Activated CD4-positive, CD25-positive, alpha-beta regulatory T cell (primary cell): Measurements from ENCODE around the gene SLC49A3.
"Not testable (repeated sequence)": the region's sequence is repeated elsewhere in the genome, so short reads cannot be mapped to it uniquely, and the experiment has no call there.

Experiments
- DNase-seq, 4 experiments: peaks; one replicate each; lab custom pipeline; 2025; lab: John Stamatoyannopoulos, UW

The SLC49A3 gene

DNA sequence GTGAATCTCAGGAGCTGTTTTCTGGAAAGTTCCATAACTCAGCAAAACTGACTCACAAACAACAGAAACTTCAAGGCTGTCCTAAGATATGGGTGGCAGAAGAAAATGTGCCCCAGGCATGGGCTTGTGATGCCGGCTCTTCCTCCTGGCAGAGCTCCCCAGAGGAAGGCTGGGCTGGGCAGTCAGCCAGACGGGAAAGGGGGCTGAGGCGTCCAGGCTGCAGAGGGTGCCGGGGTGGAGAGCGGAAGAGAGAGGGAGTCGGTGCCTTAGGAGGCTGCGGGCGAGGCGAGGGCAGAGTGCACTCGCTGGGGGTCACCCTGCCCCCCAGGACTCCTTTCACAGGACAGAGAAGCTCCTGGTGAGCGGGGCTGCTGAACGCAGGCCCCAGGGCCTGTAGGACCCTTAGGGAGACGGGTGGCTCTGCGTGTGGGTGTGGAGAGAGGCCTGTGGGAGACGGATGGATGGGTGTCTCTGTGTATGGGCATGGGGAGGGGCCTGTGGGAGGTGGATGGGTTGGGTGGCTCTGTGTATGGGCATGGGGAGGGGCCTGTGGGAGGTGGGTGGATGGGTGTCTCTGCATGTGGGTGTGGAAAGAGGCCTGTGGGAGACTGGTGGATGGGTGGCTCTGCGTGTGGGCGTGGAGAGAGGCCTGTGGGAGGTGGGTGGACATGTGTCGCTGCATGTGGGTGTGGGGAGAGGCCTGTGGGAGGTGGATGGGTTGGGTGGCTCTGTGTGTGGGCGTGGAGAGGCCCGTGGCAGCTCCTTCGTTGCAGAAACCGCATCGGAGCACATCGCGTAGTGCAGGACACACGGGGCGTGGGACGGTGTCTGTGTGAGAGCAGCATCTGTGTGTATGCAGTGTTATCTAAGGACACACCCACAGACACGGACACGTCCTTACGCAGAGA is 32.6 kb upstream of the SLC49A3 start:
- no peak for DNase-seq

DNA sequence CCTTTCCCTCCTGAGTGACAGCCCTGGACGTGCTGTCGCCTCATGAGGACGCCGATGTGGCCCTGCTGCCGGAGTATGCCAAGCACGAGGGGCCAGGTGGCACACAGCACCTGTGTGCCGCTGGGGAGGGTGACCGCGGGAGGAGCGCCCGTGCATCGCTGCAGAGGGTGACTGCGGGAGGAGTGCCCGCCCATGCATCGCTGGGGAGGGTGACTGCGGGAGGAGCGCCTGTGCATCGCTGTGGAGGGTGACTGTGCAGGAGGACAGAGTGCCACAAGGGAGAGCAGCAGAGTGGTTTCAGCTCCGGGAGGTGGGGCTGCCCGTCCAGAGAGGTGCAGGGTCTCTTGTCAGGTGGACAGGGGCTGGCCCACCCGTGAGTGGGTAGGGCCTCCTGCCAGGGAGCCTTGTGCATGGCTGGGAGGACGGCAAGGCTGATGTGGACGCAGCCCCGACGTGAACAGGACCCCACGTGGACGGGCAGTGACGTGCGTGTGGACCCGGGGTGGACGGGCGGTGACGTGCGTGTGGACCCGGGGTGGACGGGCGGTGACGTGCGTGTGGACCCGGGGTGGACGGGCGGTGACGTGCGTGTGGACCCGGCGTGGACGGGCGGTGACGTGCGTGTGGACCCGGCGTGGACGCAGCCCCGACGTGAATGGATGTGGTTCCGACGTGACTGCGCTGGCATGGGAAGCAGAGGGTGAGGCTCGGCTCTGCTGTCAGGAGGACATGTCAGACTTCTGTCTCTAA is 31.3 kb upstream of the SLC49A3 start:
- DNase-seq, result no peak

DNA sequence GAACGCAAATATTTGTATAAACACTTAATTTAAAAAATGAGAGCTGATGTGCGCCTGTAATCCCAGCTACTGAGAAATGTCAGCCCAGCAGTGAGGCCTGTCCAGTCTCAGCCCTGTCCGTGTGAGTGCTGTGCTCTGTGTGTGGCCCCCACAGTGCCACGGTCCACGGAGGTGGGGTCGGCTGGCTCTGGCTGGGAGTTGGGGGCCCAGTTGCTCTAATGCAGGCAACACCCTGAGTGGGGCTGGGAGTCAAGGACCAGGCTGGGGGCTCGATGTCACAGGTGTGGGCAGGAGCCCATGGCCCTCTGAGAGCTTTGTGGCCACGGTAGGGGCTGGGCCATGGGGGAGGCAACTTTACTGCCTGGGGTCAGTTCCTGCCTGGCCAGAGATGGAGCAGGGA is 29.5 kb upstream of the SLC49A3 start:
- no peak for DNase-seq

DNA sequence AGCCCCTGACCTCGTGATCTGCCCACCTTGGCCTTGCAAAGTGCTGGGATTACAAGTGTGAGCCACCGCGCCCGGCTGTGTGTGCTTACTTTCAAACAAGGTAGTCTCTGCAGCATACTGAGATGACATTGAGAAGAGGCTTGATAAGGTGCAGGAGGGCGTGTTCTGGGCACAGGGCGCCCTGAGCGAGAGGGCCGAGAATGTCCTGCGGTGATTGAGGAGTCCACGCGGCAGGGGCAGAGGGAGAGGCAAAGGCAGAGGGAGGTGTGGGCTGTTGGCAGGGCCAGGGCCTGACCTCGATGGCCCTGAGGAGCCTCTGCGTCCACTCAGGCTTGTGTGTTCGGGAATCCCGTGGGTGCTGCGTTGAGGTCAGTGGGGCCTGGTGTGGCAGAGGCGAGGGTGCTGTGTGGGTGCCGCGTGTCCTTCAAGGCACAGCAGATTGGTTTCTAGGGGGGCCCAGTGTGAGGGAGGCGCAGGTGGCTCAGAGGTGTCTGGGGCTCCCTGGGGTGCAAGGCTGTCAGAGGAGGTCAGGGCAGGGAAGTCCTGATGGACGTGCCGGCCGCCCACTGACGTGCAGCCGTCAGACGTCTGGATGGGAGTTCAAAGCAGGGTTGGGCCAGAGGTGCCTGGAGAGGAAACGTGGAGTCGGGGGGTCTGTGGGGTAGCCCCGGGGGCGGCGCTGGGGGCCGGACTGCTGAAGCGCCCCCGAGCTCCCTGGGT is 28.8 kb upstream of the SLC49A3 start:
- no peak for DNase-seq

DNA sequence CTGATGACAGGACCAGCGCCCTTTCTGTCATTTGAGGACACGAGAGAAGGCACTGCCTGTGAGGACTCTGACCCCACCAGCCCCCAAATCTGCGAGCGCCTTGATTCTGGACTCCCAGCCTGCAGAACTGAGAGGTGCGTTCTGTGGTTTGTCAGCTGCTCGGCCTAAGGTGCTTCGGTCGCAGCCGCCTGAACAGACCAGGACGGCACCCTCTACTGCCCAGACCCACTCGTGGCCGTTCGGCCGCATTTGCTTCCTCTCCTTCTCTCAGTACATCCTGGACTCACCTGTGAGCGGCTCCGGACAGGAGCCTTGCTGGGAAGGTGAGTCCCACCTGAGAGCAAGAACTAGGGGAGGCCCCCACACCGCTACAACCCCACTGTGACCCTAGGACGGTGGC is 25.1 kb upstream of the SLC49A3 start:
- DNase-seq, result no peak

DNA sequence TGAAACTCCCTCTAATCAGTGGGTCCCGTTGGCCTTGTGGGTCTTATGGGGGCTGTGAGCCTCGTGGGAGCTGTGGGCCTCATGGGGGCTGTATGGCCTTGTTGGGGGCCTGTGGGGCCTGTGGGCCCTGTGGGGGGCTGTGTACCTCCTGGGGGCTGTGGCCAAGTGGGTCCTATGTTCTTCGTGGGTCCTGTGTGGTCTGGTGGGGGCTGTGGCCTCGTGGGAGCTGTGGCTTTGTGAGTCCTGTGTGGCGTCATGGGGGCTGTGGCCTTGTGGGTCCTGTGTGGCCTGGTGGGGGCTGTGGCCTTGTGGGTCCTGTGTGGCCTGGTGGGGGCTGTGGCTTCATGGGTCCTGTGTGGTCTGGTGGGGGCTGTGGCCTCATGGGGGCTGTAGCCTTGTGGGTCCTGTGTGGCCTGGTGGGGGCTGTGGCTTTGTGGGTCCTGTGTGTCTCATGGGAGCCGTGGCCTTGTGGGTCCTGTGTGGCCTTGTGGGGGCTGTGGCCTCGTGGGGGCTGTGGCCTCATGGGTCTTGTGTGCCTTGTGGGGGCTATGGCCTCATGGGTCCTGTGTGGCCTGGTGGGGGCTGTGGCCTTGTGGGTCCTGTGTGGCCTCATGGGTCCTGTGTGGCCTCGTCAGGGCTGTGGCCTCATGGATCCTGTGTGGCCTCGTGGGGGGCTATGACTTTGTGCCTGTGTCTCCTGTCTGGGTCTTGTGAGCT is 24.1 kb upstream of the SLC49A3 start:
- DNase-seq, result no peak

DNA sequence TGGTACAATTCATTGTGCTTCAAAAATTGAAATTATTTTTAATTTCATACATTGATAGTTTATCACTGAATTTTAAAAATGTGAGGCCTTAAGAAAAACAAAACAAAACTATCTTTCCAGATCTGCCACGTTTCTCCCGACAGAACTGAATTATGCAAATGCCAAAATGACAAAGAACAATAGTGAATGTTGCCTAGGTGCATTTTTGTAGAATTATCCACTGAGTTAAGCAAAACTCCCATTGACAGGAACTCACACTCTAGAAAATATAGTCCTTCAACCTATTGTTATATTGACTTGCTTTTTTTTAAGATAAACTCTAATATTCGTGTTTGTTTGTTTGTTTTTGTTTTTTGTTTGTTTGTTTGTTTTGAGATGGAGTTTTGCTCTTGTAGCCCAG is 23.1 kb upstream of the SLC49A3 start:
- DNase-seq, result no peak

DNA sequence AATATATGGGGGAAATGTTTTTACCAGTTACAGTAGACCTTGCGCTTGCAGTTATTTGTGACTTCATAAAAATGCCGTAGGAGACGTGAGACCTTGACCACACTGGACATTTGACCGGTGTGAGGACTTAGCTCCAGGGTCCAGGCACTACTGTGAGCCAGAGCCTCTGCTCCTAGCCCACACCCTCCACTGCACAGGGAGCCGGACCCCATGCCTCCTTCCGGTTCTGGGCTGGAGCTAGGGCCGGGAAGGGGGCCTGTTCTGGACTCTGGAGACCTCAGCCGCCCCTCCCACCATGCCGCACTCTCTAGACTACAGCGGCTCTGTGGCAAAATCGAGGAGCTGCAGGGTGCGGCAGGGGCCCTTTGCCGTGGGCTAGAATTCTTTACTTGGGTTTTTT is 22.0 kb upstream of the SLC49A3 start:
- DNase-seq, result no peak

DNA sequence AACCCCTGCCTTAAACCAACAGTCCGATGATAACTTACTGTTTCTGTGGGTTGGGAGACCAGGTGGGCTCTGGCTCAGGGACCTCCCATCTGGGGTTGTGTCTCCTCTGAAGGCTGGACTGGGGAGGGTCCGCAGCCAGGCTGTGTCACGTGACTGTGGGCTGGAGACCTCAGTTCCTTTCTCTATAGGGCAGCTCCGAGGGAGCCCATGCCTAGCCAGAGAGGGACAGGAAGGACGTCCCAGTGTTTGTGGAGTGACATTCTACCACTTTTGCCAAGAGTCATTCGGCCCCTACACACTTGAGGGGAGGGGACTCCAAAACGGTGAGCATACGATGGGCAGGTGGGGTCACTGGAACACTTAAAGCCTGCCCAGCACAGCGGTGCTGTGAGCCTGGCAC is 21.2 kb upstream of the SLC49A3 start:
- no peak for DNase-seq

DNA sequence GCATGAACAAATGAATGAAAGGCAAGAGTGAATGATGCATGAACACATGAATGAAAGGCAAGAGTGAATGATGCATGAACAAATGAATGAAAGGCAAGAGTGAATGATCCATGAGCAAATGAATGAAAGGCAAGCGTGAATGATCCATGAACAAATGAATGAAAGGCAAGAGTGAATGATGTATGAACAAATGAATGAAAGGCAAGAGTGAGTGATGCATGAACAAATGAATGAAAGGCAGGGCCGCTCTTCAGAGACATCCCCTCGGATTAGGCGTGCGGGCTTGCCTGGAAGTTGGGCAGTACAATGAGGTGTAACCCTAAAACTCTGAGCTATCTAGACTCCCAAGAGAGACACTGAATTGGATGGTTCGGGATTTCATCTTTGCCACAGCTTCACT is 20.4 kb upstream of the SLC49A3 start:
- DNase-seq, result no peak

DNA sequence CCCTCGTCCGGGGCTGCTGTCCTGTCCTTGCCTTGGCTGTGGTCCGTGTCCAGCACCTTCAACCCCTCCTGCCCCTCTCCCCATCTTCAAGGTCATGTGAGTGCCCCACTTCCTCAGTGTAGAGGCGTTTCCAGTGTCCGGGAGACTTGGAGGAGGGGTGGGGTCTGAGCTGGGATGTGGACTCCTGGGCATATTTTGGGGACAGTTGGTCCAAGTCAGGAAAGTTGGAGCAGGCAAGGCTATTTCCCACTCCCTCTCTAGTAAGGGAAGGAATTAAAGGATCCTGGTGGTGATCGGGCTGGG is 19.6 kb upstream of the SLC49A3 start:
- no peak for DNase-seq

DNA sequence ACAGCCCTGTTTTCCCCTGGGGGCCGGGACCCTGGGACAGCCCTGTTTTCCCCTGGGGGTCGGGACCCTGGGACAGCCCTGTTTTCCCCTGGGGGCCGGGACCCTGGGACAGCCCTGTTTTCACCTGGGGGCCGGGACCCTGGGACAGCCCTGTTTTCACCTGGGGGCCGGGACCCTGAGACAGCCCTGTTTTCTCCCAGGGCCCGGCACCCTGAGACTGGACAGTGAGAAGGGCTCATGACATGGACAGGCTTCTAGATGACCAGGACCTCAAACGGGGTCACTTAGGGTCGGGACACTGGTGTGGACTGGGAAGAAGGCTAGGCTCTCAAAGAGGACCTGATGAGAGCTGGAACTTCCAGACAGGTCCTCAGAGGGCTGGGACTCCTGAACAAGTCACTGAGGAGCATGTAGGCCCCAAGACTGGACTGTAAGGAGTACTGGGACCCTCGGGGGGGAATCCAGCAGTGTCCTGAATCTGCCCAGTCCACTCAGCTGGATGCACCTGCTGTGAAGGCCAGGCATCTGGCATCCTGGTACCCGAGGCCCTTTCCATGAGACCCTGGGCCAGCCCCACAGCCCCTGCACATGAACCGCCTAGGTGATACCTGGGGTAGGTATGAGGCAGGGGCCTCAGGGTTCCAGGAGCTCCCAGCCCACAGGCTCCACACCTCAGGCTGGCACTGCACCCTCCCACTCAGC is 19.1 kb upstream of the SLC49A3 start:
- DNase-seq, result no peak

DNA sequence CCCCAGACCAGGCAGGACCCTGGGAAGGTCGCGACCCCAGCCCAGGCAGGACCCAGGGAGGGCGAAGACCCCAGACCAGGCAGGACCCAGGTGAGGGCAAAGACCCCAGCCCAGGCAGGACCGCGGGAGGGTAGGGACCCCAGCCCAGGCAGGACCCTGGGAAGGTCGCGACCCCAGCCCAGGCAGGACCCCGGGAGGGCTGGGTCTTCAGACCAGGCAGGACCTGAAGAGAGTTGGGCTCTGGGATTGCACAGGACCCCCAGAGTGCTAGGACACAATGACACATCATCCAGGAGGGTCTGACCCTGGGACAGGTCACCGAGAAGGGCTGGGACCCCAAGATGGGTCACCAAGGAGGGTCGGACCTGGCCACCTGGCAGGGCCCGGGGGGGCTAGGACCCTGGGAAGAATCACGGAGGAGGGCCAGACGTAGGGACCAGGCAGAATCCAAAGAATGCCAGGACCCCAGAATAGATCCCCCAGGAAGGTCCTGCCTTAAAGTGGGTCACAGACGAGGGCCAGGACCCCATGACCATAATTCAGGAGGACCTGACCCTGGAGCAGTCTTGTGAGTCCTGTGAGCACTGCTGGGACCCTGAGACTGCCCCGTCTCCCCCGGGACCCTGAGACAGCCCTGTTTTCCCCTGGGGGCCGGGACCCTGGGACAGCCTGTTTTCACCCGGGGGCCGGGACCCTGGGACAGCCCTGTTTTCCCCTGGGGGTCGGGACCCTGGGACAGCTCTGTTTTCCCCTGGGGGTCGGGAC is 18.1 kb upstream of the SLC49A3 start:
- no peak for DNase-seq

DNA sequence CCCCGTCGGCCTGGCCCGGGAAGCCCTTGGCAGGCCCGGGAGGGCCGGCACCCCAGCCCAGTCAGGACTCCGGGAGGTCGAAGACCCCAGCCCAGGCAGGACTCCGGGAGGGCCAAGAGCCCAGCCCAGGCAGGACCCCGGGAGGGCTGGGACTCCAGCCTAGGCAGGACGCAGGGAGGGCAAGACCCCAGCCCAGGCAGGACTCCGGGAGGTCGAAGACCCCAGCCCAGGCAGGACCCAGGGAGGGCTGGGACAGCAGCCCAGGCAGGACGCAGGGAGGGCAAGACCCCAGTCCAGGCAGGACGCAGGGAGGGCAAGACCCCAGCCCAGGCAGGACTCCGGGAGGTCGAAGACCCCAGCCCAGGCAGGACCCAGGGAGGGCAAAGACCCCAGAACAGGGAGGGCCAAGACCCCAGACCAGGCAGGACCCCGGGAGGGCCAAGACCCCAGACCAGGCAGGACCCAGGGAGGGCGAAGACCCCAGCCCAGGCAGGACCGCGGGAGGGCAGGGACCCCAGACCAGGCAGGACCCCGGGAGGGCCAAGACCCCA is 17.2 kb upstream of the SLC49A3 start:
- not testable (repeated sequence) for DNase-seq

DNA sequence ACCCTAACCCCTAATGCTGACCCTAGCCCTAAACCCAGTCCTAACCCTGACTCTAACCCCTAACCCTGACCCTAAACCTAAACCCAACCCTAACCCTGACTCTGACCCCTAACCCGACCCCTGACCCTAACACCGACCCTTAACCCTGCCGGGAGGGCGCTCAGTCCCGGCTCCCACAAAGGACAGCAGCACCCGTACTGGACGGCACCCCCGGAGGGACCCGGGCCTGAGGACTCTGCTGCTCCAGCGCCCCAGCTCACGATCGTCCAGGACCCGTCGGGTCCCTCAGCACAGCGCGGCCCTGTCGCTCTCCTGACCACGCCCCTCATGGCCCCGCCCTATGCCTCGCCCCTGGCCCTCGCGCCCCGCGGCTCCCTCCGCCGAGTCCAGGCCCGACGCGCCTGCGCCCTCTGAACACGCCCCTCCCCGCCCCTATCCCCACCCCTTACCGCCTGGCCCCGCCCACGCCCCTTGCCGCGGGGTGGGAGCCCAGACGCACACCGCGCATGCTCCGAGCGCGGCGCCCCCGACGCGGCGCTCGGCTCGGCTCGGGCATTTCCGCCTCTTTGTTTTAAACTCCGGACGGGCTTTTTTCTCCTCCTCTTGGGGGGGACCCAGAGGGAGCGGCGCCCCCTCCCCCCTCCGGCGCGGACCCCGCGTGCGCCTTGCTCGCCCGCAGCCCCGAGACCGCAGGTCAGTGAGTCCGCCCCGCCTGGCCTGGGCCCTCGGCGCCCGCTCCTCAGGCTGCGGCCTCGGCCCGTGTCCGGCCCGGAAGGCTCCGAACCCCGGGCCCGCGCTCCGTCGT is 16.5 kb upstream of the SLC49A3 start, which contains the start of gene PCGF3:
TSS of gene PCGF3 (plus strand) at position 555 of the 805 bp plus-strand sequence. CDS start 27,849 bp downstream, outside the sequence.
- DNase-seq, result peak; percentile 93 to 97 (median 96)

DNA sequence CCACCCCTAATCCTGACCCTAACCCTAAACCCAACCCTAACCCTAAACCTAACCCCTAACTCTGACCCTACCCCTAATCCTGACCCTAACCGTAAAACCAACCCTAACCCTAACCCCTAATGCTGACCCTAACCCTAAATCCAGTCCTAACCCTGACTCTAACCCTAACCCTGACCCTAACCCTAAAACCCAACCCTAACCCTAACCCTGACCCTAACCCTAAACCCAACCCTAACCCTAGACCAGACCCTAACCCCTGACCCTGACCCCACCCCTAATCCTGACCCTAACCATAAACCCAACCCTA is 16.0 kb upstream of the SLC49A3 start:
- DNase-seq, result no peak

DNA sequence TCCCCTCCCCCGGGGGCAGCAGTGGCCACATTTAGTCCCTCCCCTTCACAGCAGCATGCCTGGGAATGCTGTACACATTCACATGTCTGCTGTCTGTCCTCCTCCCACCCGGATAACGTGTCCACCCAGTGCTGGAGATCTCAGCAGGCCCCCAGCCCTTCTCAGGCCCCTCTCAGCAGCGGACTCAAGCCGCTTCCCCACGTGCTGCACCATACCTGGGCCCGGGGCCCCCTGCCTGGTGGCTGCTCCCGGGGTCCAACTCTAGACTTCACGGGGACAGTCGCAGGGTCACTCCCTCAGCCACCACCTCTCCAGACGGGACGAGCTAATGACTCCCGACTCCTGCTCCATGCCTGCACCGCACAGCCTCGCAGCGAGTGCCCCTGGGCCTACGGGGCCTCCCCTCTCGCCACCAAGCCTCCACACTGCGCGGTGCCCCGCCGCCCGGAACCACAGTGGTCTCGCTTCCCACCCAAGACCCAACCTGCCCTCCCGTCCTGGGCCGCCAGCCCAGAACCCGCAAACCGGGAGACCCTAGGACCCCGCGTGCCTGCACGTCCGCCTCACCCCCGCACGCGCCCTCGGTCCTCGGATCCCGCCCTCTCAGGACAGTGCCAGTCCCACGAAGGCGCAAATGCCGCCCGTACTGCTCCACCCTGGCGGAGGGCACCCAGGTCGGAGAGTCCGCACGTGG is 15.4 kb upstream of the SLC49A3 start:
- no peak for DNase-seq

DNA sequence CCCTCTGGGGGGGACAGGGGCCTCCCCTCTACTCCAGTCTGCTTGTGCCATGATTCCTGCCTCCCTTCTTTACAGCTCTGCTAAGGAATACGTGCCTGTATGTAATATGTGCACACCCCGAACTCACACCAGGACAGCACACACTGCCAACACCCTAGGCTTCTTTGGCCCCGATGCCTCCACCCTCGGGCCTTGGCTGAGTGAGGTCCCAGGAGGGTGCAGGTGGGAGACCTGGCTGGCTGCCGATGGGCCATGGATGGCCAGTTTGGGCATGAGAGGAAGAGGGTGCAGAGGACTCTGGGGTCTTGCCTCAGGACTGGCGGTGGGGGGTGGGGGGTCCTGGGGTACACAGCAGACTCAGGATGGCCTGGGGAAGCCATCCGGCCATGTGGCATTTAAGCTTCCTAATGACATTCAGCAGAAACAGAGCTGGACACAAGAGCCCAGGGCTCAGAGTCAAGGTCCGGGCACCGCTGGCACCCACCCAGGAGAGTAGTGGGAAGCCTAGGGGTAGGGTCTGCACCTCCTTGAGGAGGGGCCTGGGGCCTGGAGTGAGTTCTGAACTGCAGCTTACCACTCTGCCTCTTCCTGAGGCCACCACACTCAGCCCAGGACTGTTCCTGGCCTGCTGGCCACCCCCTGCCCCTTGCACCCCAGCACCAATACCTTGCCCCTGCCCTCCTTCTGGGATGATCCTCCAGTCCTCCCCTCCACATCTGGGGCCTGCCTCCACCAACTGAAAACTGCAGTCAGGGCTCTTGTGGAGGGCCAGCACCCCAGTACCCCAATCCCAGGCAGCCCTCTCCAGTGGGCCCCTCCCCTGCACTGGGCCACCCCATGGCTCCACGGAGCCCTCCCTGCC is 14.6 kb upstream of the SLC49A3 start:
- DNase-seq, result no peak
